ENCODE measurements around the gene LGR4.

Gene LGR4

DNA sequence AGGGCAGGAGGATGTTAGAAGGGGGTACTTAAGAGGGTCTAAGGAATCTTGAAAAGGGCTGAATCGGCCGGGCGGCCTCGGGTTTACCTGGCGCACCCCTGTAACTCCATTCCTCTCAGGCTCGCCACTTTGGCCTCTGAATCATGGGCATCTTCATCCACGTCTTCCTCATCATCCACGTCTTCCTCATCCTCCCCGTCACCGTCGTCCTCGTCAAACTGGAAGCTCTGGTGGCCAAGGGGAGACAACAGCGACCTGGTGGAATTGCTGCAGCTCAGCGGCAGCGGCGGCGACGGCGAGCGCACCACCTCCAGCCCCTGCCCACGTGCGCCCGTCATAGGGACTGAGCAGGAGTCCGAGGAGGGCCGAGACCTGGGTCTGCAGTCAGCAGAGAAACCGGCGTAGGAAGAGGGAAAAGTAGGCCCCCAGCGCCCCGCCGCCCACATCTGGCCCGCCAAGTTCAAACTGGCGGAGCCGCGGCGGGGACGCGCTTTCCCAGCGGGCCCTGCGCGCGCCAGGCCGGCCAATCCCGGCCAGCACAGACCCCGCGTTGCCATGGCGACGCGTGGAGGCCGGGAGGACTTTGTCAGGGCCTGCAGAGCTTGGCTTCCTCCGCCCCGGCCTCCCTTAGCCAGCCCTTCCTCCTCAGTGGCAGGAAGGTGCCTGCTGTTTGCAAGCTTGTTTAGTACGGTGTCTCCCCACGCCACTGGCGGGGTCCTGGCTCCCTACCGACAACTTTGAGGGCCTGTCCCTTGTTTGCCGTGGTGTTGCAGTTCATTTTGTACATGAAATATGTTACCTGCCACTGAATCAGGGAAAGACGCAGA lies 109.6 kb downstream of the LGR4 start, which contains the start of gene CCDC34:
Gene CCDC34, minus strand, starts transcription at position 467 of the 827 bp plus-strand sequence. Its CDS starts 21 bp downstream, at position 446.
- TF ChIP-seq, protein P1, sequence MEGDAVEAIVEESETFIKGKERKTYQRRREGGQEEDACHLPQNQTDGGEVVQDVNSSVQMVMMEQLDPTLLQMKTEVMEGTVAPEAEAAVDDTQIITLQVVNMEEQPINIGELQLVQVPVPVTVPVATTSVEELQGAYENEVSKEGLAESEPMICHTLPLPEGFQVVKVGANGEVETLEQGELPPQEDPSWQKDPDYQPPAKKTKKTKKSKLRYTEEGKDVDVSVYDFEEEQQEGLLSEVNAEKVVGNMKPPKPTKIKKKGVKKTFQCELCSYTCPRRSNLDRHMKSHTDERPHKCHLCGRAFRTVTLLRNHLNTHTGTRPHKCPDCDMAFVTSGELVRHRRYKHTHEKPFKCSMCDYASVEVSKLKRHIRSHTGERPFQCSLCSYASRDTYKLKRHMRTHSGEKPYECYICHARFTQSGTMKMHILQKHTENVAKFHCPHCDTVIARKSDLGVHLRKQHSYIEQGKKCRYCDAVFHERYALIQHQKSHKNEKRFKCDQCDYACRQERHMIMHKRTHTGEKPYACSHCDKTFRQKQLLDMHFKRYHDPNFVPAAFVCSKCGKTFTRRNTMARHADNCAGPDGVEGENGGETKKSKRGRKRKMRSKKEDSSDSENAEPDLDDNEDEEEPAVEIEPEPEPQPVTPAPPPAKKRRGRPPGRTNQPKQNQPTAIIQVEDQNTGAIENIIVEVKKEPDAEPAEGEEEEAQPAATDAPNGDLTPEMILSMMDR (IDR thresholded peaks at IDR 0.05), result no peak

DNA sequence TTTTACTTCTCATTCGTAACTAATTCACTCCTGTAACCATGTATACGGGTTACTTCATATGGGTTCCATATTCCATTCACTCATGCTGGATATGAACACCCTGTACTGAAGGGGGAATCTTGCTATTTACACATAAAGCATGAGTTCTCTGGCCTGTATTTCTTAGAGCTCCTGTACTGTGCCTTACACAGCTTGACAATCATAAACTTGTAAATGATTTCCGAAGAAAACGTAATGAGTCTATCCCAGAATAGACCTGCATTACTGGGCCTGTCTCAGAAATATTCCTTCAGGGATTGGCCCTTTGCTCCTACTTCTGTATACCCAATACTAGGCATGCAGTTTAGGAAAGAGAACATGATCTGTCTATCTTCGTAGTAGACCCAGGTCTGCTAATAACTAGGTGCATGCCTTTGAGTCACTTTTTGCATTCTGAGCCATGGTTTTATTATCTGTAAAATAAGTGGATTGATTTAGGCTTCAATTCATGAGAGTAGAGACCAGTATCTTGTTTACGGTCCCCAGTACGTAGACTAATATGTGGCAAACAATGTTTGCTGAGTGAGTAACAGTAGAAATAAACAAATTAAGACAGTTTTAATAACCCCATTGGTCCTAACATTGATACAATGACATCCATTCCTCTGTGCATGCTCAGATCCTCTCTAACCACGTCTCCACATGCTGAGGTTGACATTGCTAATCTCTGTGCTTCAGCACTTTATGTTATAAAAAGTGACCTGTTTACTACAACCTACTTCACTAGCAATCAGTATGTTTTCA lies 110.8 kb downstream of the LGR4 start:
- TF ChIP-seq, protein P1 (IDR thresholded peaks at IDR 0.05), result no peak

DNA sequence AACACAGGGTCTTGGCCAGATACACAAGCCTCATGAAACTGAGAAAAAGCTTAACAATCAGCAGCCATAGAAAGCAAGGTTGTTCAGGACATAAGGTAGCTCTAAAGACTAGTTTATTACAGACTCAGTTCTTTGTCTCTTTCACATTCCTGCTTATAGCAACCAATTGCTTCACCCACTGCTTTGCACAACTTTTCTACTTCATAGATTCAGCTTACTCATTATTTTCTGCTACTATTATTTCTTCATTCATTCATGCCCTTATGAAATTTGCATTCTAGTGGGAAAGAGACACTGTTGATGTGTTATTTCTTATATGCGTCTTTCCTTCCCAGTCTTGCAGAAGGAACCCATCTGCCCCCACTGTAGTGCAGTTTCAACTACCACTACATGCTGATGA lies 114.3 kb downstream of the LGR4 start:
- TF ChIP-seq, protein P1 (IDR thresholded peaks at IDR 0.05), result no peak

DNA sequence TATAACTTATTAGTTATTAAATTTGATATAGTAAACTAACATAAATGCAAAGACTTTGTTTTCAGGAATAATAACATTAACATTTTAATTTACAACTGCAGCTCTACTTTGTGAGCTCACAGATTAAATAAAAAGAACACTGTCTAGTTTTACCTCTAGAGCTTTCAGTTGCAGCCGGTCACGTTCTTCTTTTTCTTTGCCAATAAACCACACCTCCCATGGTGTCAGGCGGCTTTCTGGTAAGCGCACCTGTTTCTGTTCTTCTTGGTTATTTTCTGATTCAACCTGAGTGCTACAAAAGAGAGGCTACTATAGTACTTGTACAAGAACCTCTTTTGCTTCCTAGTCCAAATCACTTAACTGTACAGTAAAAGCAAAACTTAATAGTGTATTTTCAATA lies 115.3 kb downstream of the LGR4 start:
- TF ChIP-seq, protein P1 (IDR thresholded peaks at IDR 0.05), result no peak

DNA sequence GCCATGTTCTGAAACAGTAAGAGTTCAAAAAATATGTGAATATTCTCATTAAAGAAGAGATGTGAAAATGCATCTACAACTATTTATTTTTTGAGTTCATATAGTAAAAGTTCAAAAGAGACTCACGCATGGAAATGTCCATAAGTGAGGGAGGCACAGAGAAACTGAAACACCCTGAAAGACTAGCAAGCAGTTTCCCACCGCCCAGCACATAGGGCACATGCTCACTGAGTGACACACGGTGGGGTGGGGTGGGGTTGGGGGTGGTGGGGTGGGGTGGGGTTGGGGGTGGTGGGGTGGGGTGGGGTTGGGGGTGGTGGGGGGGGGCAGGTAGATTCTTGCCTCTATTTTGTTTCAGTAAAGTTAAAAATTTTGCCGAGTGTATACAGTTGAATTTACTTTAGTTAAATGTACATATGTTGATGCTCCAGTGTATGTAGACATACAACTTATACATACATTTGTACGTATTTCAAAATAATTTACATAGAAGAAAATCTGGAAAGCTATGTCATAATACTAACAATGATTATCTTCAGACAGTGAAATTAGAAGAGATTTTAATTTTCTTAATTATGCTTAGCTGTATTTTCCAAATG lies 115.9 kb downstream of the LGR4 start:
- TF ChIP-seq, protein P1 (IDR thresholded peaks at IDR 0.05), result no peak

DNA sequence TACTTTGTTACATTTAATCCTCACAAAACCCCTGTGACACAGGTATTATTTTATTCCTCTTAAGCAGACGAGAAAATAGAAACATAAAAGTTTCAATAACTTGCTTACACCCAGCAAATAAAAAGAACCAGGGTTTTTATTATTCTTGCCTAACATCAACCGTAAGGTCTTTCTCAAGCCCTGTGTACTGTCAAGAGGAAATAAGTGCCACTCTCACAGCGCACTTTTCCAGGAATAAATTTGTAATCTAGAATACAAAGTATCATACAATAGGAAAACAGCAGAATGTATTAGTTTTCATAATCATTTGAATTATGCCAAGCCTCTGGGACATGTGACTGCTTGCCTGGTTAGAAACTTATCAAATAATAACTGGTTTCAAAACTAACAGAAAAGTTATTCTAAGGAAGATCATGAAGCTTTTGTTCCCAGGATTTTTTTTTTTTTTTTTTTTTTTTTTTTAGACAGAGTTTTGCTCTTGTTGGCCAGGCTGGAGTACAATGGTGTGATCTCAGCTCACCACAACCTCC lies 117.0 kb downstream of the LGR4 start:
- TF ChIP-seq, protein P1 (IDR thresholded peaks at IDR 0.05), result no peak

DNA sequence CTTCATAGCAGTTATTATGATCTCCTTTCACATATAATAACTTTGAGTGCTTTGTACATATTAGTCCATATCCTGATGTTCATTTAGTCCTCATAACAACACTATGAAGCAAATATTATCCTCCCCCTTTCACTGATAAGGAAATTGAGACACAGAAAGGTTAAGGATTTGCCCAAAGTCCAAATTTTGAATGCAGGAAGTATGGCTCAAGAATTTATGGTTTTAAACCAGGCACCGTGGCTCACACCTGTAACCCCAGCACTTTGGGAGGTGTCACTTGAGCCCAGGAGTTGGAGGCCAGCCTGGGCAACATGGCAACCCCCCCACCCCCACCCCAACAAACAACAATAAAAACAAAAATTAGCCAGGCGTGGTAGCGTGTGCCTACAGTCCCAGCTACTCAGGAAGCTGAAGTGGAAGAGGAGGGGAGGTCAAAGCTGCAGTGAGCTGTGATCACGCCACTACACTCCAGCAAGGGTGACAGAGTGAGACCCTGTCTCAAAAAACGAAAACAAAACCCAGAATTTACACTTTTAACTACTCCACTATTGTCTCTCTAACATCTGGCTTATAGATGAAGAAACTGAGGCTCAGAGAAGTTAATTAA lies 118.1 kb downstream of the LGR4 start:
- TF ChIP-seq, protein P1 (IDR thresholded peaks at IDR 0.05), result no peak

Data from LNCAP (cell line).